HCEC 1CT (cell line): ENCODE results near the gene IFIT3.

ENCODE experiments used
- DNase-seq: peaks from one replicate; pipeline ENCODE4 v3.0.0-alpha.2; 2017

Gene IFIT3

GRCh38 chr10:89337484-89337883 lies 9.7 kb downstream of the IFIT3 start:
- peak; percentile 72 for DNase-seq

GRCh38 chr10:89338713-89339112 lies 10.9 kb downstream of the IFIT3 start:
- no peak for DNase-seq

- DNase-seq, result no peak
Observed at GRCh38 chr10:89339875-89340274, 12.1 kb downstream of the IFIT3 start.

DNA sequence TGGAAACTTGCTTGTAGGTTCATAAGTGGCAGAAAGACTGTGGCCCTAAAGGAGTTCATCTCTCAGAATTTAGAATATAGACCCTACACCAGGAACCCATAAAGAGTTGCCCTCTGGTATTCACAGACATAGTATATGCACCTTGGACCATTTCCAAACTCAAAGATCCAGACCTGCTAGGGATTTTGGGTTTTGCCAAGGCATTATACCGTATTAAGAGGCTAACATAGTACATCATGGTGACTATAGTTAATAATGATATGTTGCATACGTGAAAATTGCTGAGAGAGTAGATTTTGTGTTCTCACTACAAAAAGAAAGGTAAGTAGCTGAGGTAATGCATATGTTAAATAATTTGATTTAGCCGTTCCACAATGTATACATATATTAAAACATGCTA lies 13.9 kb downstream of the IFIT3 start:
- DNase-seq, result no peak

DNA sequence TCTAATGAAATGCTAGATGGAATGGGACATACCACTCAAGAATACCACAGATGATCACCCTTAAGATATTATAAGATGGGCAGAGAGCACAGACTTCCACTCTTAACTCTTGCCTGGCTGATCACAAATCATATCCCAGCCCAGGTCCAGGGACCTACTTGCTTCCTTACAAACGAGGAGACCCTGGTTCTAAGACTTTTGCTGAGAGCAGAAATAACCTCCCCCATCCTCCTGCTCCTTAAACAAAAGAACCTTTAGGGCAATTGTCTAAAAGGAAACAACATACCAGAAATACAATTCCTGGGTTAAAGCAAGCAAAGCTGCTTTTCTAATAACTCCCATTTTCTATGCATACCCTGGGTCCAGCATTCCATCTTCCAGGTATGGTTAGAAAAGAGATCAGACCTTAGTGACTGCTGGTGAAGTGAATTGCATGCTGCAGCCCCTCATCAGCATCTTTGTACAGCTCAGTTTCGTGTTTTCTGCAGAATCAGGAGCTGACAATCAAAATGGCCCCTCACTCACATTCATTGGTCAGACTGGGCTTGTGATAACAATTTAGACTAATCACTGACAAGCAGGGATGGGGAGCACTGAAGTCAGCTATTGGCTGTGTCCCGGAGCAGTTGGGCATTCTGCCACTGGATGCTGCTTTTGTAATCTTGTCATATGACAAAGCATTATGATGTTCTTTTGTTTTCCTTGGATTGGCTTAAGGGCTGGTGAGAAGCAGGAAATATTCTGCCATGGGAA lies 14.6 kb downstream of the IFIT3 start:
- peak; percentile 71 for DNase-seq

- no peak for DNase-seq
Observed at GRCh38 chr10:89343089-89343767, 15.4 kb downstream of the IFIT3 start.

GRCh38 chr10:89344156-89344555 lies 16.4 kb downstream of the IFIT3 start:
- no peak for DNase-seq

DNA sequence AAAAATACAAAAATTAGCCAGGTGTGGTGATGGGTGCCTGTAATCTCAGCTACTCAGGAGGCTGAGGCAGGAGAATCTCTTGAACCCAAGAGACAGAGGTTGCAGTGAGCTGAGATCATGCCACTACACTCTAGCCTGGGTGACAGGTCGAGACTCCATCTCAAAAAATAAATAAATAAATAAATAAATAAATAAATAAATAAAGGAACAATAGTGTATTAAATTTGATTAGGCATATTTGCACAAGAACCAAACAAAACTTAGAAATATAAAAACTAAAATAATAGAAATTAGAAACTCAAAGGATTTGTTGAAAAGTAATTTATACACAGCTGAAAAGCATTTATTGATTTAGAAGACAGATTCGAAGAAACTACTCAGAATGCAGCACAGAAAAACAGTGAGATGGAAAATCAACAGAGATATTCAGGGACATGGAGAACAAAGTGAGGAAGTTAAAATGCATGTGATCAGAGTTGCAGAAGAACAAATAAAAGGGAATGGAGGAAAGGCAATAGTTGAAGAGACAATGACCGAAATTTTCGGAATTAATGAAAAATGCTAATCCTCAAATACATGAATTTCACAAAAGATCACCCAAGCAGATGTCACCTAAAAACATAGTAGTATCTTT lies 17.7 kb downstream of the IFIT3 start:
- no peak for DNase-seq

GRCh38 chr10:89346405-89347254 lies 18.8 kb downstream of the IFIT3 start:
- DNase-seq, result peak; percentile 80

- DNase-seq, result no peak
Observed at GRCh38 chr10:89347701-89348457, 20.1 kb downstream of the IFIT3 start.

DNA sequence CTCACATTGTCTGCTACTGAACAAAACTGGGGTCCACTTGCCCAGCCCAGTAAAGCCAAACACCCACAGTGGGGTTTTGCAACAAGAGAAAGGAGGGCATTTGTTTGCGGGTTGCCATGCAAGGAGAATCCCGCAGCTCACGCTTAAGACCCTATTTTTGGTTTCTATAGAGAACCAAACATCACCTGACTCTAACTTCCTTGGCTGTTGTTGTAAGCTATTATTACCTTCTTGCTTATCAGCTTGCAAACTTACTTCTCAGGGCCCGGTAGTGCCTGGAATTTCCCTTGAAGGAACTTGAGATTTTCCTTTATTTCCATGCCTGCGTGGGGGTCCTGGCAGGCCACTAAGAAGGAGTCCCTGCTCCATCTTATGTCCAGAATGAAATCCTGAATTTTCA lies 20.7 kb downstream of the IFIT3 start:
- DNase-seq, result no peak

DNA sequence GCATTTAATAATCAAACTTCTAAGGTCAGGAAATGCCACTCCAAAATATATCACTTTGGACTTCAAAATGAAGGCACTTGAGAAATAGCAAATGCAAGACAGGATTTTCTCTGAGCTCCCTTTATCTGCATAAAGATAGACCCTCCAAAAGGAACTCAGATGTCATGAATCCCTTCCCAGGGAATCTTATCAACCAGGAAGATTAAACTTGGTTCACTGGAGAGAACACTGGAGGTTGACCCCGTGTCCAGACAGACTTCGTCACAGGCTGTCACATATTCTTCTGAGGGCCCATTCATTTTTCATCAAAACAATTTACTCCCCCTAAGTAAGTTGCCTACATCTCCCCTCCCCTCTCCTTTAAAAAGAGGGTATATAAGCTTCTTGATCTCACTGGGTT lies 21.2 kb downstream of the IFIT3 start:
- DNase-seq, result no peak

DNA sequence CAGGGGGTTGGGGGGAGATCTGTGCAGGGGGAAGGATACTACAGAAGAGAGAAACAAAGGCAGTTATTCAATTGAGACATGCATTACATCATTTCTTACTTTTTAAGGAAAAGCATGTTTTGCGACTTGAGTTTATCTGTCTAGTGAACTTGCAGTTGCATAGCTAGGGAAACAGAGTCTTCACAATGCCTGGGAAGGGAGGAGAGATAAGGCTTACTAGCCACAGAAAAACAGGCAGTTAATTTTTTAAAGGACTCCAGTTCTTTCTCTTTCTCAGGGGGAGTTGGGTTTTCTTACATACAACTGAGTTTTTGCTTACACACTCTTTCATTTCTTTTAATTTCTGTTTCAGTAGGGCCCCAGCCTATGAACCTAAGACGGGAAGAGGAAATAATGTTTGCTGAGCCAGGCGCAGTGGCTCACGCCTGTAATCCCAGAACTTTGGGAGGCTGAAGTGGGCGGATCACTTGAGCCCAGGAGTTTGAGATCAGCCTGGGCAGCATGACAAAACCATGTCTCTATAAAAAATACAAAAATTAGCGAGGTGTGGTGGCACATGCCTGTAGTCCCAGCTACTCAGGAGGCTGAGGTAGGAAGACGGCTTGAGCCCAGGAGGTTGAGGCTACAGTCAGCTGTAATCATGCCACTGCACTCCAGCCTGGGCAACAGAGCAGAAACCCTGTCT lies 23.0 kb downstream of the IFIT3 start:
- peak; percentile 38 for DNase-seq

GRCh38 chr10:89351412-89351779 lies 23.6 kb downstream of the IFIT3 start:
- DNase-seq, result peak; percentile 26

GRCh38 chr10:89351780-89352597 lies 24.2 kb downstream of the IFIT3 start:
- peak; percentile 100 for DNase-seq

- peak; percentile 9 for DNase-seq
Observed at GRCh38 chr10:89352802-89353201, 25.0 kb downstream of the IFIT3 start.

DNA sequence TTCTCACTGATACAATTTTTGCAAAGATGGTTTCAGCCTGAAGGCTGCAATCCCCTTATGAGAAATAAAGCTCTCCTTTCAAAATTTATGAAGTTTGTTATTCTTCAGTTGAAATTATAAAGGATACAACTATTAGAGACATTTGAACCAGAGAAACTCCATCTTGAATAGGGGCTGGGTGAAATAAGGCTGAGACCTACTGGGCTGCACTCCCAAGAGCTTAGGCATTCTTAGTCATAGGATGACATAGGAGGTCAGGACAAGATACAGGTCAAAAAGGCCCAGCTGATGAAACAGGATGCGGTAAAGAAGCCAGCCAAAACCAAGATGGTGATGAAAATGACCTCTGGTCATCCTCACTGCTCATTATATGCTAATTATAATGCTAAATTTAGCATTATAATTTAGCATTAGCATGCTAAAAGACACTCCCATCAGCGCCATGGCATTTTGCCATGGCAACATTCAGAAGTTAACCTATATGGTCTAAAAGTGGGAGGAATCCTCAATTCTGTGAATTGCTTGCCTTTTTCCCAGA lies 27.7 kb downstream of the IFIT3 start:
- DNase-seq, result peak; percentile 93

DNA sequence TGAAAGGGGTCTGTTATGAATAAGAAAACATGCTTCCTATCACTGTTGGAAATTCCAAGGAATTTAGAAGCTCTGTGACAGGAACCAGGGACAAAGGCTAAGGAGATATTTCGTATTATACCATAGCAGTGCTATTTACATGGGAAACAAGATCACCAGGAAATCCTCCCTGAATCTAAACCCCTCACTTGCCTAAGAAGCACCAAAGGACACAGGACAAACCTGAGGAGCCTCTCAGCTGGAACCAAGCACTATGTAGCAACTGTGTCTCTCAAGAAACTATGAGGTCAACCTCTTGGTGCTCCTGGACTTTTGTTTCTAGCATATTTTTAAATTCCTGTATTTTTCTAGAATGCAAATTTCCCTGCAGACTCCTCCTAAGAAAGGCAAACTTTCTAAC lies 29.3 kb downstream of the IFIT3 start:
- DNase-seq, result no peak

- DNase-seq, result no peak
Observed at GRCh38 chr10:89357975-89358374, 30.2 kb downstream of the IFIT3 start.

- DNase-seq, result no peak
Observed at GRCh38 chr10:89360157-89360556, 32.4 kb downstream of the IFIT3 start.

- no peak for DNase-seq
Observed at GRCh38 chr10:89362929-89363328, 35.1 kb downstream of the IFIT3 start.
